Stimulated activated CD8-positive, alpha-beta memory T cell treated with anti-CD3 and anti-CD28 coated beads, Interleukin-7, amount 100 ng/mL, for 24 hours (primary cell): ENCODE data around the gene SLC25A27.

Experiments
- DNase-seq: peaks from one replicate; pipeline ENCODE4 v3.0.0-alpha.2; 2020; ENCODE audit warnings: low read depth

The SLC25A27 gene

DNA sequence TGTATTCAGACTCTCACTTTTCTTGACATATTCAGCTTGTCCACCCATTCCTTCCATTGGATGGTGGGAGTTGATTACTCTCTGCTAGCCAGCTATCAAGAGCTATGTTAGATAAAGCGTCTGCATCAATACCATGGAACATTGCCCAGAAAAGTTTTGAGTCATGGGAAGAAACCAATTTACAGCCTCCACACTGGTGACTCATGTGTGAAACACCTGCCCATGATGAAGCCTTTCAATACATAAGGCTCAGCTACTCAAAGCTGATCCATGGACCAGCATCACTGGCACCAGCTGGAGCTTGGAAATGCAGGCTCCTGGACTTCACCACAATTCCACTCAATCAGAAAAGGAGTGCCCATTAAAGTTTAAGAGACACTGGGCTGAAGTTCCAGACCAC is 66.3 kb downstream of the SLC25A27 start:
- no peak for DNase-seq

DNA sequence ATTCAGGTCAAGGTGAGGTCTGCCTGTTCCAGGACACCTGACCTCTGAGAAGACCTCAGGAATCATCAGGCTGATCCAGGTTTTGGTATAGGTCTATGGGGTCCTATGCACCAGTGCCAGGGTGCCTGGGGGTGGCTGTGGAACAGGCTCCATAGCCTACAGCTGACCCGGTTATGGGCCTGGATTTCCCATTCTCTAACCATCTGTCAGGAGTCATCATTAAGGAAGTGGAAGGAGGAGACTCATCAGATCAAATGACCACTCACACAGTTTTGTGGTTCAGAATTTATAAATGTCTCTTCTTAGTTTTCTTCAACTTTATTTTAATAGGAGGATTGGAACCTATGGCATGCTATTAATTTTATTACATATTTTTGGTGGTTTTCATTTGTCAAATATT is 67.6 kb downstream of the SLC25A27 start:
- DNase-seq, result no peak
